Parathyroid adenoma (tissue), 2 donors: ENCODE measurements around the gene STPG4.

ENCODE experiments used
- H2AFZ ChIP-seq: fragments of 300-600 bp; sonication (generic); one replicate; pipeline ENCODE4 v1.7.0; 2017; ENCODE audit warnings: antibody characterized with exemption, mild to moderate bottlenecking
- H3K27ac ChIP-seq: fragments of 300-600 bp; sonication (generic); one replicate; pipeline ENCODE4 v1.7.0; 2017
- H3K27me3 ChIP-seq: fragments of 300-600 bp; sonication (generic); one replicate; pipeline ENCODE4 v1.7.0; 2017; ENCODE audit warnings: low read length; ENCODE audit not compliant: control insufficient read depth, insufficient read depth
- H3K36me3 ChIP-seq: fragments of 300-600 bp; sonication (generic); one replicate; pipeline ENCODE4 v1.7.0; 2017; ENCODE audit warnings: low read length; ENCODE audit not compliant: control insufficient read depth, insufficient read depth
- H3K4me1 ChIP-seq: fragments of 300-600 bp; sonication (generic); one replicate; pipeline ENCODE4 v1.7.0; 2017; ENCODE audit warnings: control low read depth
- H3K4me2 ChIP-seq: fragments of 300-600 bp; sonication (generic); one replicate; pipeline ENCODE4 v1.7.0; 2017; ENCODE audit warnings: low read length
- H3K4me3 ChIP-seq: fragments of 300-600 bp; sonication (generic); one replicate; pipeline ENCODE4 v1.7.0; 2017; ENCODE audit warnings: low read depth, low read length
- H3K79me2 ChIP-seq: fragments of 300-600 bp; sonication (generic); one replicate; pipeline ENCODE4 v1.7.0; 2017; ENCODE audit warnings: control low read depth
- H3K9ac ChIP-seq: fragments of 300-600 bp; sonication (generic); one replicate; pipeline ENCODE4 v1.7.0; 2017; ENCODE audit warnings: mild to moderate bottlenecking
- H3K9me3 ChIP-seq: fragments of 300-600 bp; sonication (generic); one replicate; pipeline ENCODE4 v1.7.0; 2017; ENCODE audit warnings: low read length; ENCODE audit not compliant: control insufficient read depth
- TF ChIP-seq, protein P1 (sequence below): fragments of 300-600 bp; sonication (generic); IDR thresholded peaks from one replicate; pipeline ENCODE4 v1.7.0; 2017; ENCODE audit warnings: antibody characterized with exemption, mild to moderate bottlenecking
- donor health status: primary hyperparathyroidism.

The STPG4 gene

DNA sequence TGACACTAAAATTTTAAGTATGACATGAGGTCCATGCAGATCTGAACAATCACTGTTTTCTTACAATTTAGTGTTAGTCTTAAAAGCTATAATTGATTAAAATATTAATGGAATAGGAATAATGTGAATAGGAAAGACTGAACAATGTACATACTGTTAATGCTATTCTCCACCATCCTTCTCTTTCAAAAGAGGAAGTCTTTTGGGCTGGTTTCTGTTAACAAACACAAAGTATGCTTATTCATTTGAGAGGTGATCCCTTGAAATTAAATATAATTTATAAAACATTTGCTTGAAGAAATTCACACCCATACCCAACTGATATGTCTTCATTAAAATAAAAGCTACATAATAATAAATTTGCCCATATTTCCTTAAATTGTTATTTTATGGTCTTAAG is 2.3 kb downstream of the STPG4 start:
- no peak overlapping the region for H3K9ac ChIP-seq
- H3K36me3 ChIP-seq = no peaks in the 10 kb centered on the region

GRCh38 chr2:47150175-47150574 is 4.9 kb downstream of the STPG4 start:
- H3K4me3 ChIP-seq = no peak overlapping the region
- no peaks in the 10 kb centered on the region for H3K79me2 ChIP-seq
- H2AFZ ChIP-seq = no peak overlapping the region
- H3K4me1 ChIP-seq = no peaks in the 10 kb centered on the region
- no peaks in the 10 kb centered on the region for H3K27me3 ChIP-seq
- H3K4me2 ChIP-seq = no peak overlapping the region
- H3K27ac ChIP-seq = no peak overlapping the region
- H3K9ac ChIP-seq = no peak overlapping the region
- H3K36me3 ChIP-seq = no peaks in the 10 kb centered on the region
- TF ChIP-seq, protein P1, sequence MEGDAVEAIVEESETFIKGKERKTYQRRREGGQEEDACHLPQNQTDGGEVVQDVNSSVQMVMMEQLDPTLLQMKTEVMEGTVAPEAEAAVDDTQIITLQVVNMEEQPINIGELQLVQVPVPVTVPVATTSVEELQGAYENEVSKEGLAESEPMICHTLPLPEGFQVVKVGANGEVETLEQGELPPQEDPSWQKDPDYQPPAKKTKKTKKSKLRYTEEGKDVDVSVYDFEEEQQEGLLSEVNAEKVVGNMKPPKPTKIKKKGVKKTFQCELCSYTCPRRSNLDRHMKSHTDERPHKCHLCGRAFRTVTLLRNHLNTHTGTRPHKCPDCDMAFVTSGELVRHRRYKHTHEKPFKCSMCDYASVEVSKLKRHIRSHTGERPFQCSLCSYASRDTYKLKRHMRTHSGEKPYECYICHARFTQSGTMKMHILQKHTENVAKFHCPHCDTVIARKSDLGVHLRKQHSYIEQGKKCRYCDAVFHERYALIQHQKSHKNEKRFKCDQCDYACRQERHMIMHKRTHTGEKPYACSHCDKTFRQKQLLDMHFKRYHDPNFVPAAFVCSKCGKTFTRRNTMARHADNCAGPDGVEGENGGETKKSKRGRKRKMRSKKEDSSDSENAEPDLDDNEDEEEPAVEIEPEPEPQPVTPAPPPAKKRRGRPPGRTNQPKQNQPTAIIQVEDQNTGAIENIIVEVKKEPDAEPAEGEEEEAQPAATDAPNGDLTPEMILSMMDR = no peak
- no peaks in the 10 kb centered on the region for H3K9me3 ChIP-seq

More for the DNA sequence above, 2.3 kb downstream of the STPG4 start:
- Histone ChIP-seq H2AFZ (no peak overlapping the region), H3K4me2 (no peak overlapping the region), H3K9me3 (no peaks in the 10 kb centered on the region), H3K79me2 (no peaks in the 10 kb centered on the region), H3K4me3 (no peak overlapping the region), H3K4me1 (no peaks in the 10 kb centered on the region), H3K27me3 (no peaks in the 10 kb centered on the region), H3K27ac (no peak overlapping the region)
- TF ChIP-seq, protein P1 = no peak

DNA sequence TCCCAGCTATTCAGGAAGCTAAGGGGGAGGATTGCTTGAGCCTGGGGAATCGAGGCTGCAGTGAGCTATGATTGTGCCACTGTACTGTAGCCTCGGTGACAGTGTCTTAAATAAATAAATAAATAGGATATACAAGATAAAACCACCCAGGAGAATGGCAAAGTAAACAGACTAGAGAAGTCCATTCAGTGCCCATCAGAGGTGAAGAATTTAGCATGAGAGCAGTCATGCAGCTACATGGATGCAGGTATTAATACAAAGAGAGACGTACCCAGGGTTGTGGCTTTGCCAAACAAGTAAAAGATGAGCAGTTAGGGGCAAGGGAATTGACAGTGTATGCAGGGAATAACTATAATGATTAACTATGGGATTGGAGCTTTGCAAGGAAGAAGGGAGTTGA is 8.1 kb downstream of the STPG4 start:
- H3K4me1 ChIP-seq = no peaks in the 10 kb centered on the region
- H3K9ac ChIP-seq = no peak overlapping the region
- H3K27me3 ChIP-seq = no peaks in the 10 kb centered on the region
- no peak overlapping the region for H3K27ac ChIP-seq
- no peak overlapping the region for H3K4me3 ChIP-seq
- no peak overlapping the region for H3K4me2 ChIP-seq
- no peaks in the 10 kb centered on the region for H3K36me3 ChIP-seq
- H2AFZ ChIP-seq = no peak overlapping the region
- H3K79me2 ChIP-seq = no peaks in the 10 kb centered on the region
- no peaks in the 10 kb centered on the region for H3K9me3 ChIP-seq
- TF ChIP-seq, protein P1 = no peak

GRCh38 chr2:47145466-47145865 is 9.6 kb downstream of the STPG4 start:
- H3K4me3 ChIP-seq = no peak overlapping the region
- no peaks in the 10 kb centered on the region for H3K36me3 ChIP-seq
- H3K4me2 ChIP-seq = no peak overlapping the region
- H3K4me1 ChIP-seq = no peaks in the 10 kb centered on the region
- H2AFZ ChIP-seq = no peak overlapping the region
- H3K9ac ChIP-seq = no peak overlapping the region
- H3K27me3 ChIP-seq = no peaks in the 10 kb centered on the region
- TF ChIP-seq, protein P1 = no peak
- no peak overlapping the region for H3K27ac ChIP-seq
- H3K79me2 ChIP-seq = no peaks in the 10 kb centered on the region
- H3K9me3 ChIP-seq = no peaks in the 10 kb centered on the region

- Histone ChIP-seq H3K4me3 (no peak overlapping the region), H3K79me2 (no peaks in the 10 kb centered on the region), H3K9ac (no peak overlapping the region), H3K4me1 (no peaks in the 10 kb centered on the region), H3K36me3 (no peaks in the 10 kb centered on the region), H3K4me2 (no peak overlapping the region), H2AFZ (no peak overlapping the region), H3K27ac (no peak overlapping the region), H3K27me3 (no peaks in the 10 kb centered on the region), H3K9me3 (no peaks in the 10 kb centered on the region)
- TF ChIP-seq, protein P1 = no peak
Observed at GRCh38 chr2:47141520-47141919, 13.6 kb downstream of the STPG4 start.
